SK-N-SH (cell line): Measurements from ENCODE around the gene FRRS1.

Experiments
- CHD2 ChIP-seq: fragments of 150-350 bp; IDR thresholded peaks from 2 replicates; pipeline ENCODE4 v1.6.1; 2018; ENCODE audit warnings: low read length; ENCODE audit not compliant: partially characterized antibody
- ELF1 ChIP-seq: IDR thresholded peaks from 2 replicates; pipeline ENCODE4 v1.4.0; 2012
- EZH2phosphoT487 ChIP-seq: fragments of 200-600 bp; sonication (generic); IDR thresholded peaks from 2 replicates; pipeline ENCODE4 v1.6.1; 2017; ENCODE audit warnings: low read depth, mixed run types, mild to moderate bottlenecking, antibody characterized with exemption, moderate library complexity, borderline replicate concordance
- RAD21 ChIP-seq: IDR thresholded peaks from 2 replicates; pipeline ENCODE4 v1.6.1; 2012; ENCODE audit warnings: mild to moderate bottlenecking, low read length
- YY1 ChIP-seq: IDR thresholded peaks from 2 replicates; pipeline ENCODE4 v1.4.0; 2012; ENCODE audit warnings: low read depth, mild to moderate bottlenecking
- TF ChIP-seq, protein P1 (sequence below): fragments of 200-600 bp; sonication (generic); IDR thresholded peaks from 2 replicates; pipeline ENCODE4 v1.6.1; 2017; ENCODE audit warnings: antibody characterized with exemption, mild to moderate bottlenecking, moderate library complexity
- TF ChIP-seq, protein P2 (sequence below): IDR thresholded peaks from 2 replicates; pipeline ENCODE4 v1.4.0; 2012; ENCODE audit warnings: low read depth
- TF ChIP-seq, protein P3 (sequence below): IDR thresholded peaks from 2 replicates; pipeline ENCODE4; 2012

DNA sequence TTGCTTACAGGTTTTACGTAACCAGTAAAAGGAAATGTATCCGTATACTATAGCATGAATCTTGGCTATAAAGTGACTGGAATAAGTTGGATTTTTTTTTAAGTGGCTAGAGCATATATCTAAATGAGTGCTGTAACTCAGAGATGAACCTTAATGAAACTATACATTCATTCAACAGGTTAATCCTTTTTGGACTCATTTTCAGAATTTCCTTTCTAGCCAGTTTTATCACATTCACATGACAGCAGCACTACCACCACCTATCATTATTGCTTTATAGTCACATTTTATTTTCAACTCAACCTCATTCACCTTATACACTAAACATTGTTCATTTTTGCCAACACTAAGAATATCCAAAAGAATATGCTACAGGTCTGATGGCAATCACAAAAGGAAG lies 30.6 kb downstream of the FRRS1 start:
- TF ChIP-seq RAD21 (no peak), YY1 (no peak), CHD2 (no peak), ELF1 (no peak), EZH2phosphoT487 (no peak)
- TF ChIP-seq, protein P1, sequence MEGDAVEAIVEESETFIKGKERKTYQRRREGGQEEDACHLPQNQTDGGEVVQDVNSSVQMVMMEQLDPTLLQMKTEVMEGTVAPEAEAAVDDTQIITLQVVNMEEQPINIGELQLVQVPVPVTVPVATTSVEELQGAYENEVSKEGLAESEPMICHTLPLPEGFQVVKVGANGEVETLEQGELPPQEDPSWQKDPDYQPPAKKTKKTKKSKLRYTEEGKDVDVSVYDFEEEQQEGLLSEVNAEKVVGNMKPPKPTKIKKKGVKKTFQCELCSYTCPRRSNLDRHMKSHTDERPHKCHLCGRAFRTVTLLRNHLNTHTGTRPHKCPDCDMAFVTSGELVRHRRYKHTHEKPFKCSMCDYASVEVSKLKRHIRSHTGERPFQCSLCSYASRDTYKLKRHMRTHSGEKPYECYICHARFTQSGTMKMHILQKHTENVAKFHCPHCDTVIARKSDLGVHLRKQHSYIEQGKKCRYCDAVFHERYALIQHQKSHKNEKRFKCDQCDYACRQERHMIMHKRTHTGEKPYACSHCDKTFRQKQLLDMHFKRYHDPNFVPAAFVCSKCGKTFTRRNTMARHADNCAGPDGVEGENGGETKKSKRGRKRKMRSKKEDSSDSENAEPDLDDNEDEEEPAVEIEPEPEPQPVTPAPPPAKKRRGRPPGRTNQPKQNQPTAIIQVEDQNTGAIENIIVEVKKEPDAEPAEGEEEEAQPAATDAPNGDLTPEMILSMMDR = no peak
- TF ChIP-seq, protein P2, sequence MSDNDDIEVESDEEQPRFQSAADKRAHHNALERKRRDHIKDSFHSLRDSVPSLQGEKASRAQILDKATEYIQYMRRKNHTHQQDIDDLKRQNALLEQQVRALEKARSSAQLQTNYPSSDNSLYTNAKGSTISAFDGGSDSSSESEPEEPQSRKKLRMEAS = no peak
- TF ChIP-seq, protein P3, sequence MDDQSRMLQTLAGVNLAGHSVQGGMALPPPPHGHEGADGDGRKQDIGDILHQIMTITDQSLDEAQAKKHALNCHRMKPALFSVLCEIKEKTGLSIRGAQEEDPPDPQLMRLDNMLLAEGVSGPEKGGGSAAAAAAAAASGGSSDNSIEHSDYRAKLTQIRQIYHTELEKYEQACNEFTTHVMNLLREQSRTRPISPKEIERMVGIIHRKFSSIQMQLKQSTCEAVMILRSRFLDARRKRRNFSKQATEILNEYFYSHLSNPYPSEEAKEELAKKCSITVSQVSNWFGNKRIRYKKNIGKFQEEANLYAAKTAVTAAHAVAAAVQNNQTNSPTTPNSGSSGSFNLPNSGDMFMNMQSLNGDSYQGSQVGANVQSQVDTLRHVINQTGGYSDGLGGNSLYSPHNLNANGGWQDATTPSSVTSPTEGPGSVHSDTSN = no peak
